HG03520 (cell line): ENCODE results near the gene LEMD2.
A peak's percentile ranks its signal among the peaks of the same experiment; 100 is the strongest.

ENCODE experiments used
- ATAC-seq: cut with Tn5 transposase; IDR thresholded peaks from one replicate; pipeline ENCODE4 v1.9.1; 2021; ENCODE audit warnings: mild to moderate bottlenecking, moderate library complexity; ENCODE audit not compliant: unreplicated experiment

Gene LEMD2

DNA sequence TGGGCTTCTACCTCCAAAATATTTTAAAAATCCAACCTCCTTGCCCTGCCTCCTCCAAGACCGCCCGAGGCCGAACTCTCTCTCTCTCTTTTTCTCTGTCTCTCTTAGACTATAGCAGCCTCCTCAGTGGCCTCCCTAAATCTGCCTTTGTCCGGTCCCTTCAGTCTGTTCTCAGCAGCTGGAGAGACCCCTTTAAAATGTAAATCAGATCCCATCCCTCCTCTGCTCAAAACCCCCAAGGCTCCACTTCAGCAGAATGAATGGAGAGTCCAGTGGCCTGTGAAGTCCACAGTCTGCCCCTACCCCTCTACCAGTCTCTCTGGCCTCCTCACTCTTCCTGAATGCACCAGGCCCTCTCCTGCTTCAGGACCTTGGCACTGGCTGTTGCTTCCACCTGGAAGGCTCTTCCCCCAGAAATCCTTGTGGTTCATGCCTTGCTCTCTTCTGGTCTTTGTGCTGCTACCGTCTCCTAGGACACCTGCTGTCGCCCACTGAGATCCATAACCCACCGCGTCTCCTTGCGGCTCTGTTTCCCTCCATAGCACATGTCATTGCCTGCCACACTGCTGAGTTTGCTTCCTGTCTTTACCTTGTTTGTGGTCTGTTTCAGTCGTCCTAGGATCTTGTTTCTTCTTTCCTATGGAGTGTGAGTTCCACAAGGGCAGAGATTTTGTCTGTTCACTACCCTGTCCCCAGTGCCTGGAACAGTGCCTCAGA is 8.9 kb upstream of the LEMD2 start:
- ATAC-seq, result no peak

DNA sequence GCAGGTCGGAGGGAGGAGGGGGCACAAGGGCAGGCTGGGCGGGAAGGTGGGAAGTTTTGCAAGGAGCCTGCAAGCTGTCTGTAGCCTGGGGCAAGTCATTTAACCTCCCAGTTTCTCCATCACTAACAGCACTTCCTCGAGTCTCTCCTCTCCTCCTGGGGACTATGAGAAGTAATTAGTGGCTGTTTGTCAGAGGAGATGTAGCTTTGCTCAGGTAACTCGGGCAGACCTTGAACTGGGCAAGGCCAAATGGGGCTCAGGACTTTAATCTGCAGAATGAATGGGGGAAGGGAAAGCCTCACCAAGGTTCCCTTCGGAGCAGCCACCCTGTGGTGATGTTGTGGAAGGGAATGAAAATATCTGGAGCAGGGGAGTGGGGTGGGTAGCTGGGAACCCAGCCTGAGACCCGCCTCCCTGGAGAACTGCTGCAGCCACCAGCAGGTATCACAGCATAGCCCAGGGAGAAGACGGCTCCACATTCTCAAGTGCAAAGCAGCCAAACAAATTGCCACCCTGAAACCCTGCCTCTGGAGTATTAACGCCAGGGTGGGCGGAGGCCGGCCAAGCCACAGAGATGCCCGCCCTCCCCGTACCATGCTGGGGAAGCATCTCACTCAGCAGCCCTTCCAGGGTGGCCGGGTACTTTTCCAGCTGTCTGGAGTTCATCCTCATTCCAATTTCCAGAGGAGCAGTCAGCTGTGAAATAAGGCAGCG is 6.1 kb upstream of the LEMD2 start:
- ATAC-seq, result no peak

DNA sequence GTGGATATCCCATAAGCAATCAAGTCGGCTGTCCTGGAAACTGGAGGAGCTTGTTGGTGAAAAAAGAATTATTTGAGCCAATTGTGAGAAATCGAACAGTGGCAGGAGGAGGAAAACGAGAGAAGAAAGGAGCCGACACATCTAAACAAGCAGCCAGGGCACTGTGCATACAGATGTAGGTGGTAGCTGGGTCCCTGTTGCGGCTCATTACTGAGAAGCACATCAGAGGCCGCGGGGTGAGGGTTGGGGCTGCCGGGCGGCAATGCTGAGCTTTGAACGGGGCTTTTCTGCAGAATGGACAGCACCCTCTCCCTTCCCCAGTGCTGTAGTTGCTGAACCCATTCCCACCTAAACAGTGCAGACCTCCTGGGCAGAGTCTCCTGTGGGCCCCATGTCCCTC is 4.1 kb upstream of the LEMD2 start:
- ATAC-seq, result no peak

DNA sequence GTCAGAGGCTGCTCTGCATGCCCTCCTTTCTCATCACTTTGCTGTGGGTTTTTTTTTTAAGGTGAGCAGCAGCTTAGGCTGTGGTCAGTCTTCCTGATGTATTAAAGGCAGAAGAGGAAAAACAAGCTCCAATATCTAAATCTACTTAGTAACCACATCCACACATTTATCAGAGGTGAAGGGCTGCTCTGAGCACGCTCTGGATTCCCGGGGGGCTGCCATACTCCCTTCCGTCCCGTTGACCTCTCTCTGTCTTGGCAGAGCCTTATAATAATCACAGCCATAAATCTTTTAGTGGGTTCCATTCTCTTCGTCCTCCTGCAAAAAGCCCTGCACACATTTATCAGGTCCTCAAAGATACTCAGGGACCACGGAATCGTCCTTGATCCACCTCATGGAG is 2.7 kb upstream of the LEMD2 start:
- no peak for ATAC-seq

DNA sequence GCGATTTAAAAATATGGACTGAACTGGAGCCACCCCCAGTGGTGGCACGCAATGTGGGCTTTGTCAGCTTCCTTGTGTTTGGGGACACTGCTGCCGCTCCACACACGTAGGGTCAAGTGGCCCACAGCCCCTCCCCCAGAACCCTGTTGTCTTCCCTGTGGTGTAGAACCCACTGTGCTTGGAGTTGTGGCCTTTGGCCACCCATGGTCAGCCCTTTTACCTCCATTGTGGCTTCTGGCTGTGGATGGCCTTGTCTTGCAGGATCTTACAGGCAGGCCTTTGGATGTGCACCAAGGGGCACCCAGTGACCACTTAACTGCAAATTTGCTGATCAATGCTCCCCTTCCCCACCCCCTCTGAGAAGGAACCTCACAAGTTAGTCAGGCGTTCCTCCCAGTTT is 2.0 kb upstream of the LEMD2 start:
- ATAC-seq, result no peak

DNA sequence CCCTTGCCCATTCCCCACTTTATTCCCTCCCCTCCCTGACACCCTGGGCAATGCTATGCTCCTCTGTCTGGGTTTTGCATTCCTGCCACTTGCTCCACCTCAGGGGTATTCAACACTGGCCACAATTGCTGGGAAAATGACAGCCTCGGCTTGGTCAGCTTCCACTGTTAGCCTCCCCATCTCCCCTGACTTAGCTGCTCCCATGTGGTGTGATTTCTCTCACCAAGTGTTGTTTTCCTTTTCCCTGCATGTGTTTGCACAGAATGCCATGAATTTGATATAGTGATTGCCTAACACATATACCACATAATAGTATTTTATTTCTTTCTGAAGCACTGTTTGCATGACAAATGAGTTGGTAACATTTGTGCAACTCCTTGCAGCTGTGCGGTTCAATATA is 1.4 kb upstream of the LEMD2 start:
- no peak for ATAC-seq

DNA sequence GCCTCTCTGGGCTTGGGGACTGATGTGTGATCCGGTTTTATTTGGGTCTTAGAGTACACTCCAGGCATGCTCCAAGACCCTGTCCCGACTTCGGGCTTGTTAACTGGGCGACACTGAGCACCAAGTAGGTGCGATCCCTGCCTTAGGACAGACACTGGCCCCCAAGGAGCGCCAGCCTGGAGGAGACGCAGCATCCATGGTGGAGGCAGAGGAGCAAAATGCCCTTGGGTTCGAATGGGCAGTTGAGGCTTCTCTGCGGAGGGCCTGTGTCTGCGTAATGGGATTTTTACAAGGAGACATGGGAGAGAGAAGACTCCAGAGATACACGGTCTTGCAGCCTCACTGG is 593 bp upstream of the LEMD2 start:
- ATAC-seq, result no peak

DNA sequence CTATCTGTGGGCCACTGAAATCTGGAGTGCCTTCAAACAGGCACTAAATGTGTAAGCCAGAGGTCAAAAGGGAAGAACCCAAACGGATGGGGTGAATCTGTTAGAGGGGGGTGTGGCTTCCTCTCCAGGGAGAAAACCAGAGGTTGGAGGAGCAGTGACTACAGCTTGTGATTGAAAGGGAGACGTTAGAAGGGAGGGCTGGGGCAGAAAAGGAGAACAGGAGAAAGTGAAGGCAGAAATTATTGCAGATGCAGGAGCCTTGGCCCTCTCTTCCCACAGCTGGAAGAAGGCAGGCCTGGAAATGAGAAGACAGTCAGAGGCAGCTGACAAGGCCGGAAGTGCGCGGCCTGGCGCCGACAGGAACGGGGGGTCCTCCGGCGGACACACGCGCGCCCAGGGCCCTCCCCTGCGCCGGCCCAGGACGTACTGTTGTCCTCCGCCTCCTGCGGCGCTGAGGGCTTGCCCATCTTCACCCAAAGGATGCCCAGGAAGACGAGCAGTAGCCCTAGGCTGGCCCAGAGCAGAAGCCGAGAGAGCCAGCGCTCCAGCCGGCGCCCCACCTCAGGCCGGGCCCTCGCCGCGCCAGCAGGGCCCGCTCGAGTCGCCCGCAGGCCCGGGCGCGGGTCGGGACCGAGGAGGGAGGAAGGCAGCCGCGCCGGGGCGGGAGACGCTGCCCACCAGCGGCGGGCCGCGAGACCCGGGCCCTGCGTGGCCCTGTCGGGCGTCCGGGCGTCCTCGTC is 806 bp downstream of the LEMD2 start:
- peak; percentile 28 for ATAC-seq

DNA sequence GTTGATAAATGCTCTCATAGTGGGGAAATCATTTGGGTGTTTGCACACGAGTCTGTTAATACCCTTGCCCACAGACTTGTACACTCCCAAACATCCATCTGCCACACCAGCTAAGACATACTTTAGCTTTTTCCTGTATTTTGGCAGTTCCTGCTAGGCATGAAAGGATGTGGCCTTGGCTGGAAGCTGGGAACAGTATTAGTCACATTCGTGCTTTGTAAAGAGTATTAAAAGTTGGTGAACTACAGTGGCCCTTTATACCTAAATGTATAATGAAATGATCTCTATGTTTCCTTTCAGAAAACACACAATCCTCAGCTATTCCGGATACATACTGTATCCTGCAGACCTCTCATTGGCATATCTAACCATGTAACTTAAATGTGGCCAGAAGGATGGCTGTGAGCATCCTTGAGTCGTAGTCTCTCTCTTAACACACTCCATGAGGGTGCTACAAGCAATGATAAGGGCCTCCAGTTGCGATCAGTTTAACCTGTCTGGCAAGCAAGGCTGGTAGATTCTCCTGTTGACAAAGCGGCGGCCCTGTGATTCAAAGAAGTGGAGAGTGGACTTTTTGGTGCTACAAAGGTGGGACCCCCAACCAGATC is 1.5 kb downstream of the LEMD2 start:
- no peak for ATAC-seq

DNA sequence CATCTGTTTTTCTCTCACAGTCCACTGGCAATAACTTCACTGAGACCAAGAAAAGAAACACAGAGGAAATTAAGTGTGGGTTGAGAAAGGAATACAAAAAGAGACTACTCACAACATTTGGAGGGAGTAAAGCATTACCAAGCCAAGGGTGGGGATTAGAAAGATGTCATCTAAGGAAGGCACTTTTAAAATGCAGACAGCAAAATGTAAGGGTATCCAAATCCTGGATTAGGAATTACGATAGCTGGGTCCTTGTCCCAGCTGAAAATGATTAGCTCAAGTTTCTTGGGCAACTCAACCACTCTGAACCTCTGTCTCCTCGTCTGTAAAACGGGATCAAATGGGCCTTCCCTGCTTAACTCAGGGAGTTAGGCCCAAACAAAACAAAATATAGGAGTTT is 2.2 kb downstream of the LEMD2 start:
- ATAC-seq, result no peak

DNA sequence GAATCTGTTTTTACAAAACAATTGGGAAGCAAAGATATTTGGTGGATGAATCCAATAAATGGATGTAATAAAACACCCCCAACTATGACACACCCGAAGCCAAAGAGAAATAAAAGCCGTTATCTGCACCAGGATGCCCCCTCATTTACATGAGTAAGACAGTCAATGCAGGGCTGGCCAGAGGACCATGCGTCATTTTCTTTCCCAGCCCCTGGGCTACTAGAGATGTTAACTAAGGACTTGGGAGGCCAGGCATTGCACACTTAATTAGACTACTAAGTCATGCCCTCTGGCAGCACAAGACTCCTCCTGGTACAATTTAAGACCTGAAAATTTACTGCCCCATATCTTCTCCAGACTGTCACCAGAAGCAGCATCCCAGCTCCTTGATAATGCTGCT is 3.2 kb downstream of the LEMD2 start:
- no peak for ATAC-seq

DNA sequence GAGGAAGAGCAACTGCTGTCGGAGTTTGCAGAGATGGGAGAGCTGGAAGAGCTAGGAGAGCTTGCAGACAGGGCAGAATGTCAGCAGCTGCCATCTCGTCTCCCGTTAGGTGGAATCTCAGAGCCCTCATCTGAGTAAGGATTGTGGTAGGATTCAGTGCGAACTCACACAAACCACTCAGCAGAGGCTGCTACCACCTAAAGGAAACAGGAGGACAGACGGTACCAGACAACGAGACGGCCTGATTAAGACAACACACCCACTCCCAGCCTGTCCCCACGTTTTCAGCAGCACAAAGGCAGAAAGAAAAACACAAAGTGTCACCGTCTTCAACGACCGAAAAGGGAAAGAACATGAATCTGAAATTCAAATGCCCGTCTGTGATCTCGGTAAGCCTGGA is 4.1 kb downstream of the LEMD2 start:
- ATAC-seq, result no peak

DNA sequence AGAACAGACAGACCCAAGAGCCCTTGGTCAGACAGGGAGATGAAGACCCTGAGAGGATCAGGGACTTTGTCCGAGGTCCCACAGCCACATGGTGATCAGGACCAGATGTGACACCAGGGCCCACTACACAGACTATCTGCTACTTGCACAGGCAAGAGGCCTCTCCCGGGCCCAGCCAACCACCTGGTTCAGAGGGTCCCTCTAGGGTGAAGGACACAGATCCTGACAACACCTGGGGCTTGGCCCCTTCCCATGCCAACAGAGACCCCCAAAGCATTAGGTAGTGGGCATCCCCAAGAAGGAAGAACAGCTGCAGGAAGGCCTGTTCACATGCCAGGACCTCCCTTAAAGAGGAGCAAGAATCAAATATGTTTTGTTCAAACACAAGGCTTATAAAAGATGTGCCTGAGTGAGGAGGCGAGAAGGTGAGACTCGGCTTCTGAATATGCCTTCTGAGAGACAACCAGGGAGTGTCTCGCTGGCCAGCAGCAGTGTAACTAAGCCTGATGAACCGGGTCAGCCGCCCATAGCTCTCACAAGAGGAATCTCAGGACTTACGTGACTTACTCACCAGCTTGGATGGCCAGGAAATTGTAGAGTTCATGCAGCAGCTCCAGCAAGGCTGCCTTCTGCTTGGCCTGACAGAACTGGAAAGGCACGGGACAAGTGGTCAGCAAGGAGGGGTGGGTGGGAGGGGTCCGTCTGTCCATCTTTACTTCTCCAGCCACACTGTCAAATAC is 5.0 kb downstream of the LEMD2 start:
- ATAC-seq, result no peak

DNA sequence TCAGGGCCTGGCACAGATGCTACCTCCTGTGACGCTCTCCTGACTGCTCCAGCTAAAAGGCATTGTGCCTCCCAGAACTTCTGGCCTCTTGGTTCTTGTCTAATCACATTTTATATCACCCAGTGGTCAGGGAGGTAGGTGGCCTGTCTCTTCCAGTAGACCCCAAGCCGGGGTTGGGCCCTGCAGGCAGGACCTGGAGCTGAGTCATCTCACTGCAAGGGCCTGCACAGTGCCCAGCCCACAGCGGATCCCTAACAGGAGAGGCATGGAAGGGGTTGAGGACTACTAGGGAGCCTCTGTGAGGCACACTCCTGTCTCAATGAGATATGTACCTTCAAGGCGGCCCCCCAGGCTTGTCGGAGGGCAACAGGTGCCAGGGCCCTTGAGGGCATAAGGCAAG is 6.4 kb downstream of the LEMD2 start:
- no peak for ATAC-seq

DNA sequence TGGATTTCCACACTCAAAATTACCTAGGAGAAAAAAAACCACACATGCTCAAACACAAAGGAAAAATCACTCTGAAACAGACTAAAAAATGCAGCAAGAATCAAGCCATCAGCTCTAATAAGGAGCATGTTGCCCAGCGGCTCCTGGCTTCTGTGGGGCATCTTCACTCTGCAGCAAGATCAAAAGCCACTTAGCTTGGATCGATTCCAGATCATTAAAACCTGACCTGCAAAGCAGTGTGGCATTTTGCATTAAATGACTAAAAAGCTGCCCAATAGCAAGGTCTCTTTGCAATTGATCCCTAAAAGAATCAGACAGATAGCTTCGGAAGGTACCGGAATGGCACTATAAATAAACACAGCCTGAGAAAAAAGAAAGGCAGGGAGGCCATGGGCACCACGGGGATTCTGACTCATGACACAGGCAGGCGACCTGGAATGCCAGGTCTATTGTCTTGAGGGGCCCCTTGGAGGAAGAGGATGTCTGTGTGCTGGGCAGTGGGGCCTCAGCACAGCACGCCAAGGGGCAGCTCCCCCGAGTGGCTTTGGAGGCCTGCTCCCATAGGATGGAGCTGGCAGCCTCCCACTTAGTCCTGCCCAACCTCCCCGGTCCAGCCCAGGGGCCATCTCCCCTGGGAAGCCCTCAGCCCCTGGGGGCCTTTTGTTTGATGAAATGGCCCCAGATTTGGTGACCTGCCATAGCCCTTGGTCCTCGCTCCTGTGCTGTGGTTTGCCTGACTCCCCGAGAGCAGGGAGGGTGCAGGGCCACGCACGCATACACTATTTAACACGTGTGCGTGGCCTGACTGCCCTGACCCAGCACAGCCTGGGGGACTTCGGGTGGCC is 7.6 kb downstream of the LEMD2 start:
- ATAC-seq, result no peak

DNA sequence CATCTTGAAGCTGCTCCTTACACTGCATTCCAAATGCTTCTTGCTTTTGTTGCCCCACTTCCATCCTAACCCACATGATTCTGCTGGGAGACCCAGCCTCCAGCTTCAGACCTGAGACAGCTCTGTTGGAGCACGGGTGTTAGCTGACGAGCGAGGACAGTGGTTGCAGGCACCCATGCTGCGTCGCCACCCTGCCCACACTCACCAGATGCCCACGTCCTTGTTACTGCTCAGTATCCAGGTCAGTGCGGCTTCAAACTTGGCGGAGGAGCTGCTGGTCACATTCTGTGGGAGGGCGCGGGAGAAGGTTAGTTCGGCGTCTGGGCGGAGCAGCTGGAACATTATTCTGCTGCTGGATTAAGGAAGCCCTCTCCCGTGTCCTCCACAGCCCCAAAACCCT is 9.0 kb downstream of the LEMD2 start:
- no peak for ATAC-seq

DNA sequence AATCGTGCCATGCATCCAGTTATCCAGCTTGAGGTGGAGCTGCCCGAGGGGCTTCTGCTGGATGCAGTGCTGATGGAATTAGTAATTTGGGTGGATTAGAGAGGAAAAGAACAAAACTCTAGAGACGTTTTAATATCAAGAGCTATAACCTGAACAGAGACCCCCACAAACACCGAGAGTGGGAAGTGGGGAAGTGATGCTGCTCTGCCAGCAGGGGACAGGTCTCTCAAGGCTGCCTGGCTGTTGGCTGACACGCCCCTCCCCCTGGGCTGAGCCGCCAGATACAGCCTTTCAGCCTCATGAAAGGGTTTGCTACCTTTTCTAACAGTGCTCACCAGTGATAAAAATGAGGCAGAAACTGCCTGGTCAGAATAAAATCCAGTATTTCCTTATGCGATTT is 9.6 kb downstream of the LEMD2 start:
- no peak for ATAC-seq

DNA sequence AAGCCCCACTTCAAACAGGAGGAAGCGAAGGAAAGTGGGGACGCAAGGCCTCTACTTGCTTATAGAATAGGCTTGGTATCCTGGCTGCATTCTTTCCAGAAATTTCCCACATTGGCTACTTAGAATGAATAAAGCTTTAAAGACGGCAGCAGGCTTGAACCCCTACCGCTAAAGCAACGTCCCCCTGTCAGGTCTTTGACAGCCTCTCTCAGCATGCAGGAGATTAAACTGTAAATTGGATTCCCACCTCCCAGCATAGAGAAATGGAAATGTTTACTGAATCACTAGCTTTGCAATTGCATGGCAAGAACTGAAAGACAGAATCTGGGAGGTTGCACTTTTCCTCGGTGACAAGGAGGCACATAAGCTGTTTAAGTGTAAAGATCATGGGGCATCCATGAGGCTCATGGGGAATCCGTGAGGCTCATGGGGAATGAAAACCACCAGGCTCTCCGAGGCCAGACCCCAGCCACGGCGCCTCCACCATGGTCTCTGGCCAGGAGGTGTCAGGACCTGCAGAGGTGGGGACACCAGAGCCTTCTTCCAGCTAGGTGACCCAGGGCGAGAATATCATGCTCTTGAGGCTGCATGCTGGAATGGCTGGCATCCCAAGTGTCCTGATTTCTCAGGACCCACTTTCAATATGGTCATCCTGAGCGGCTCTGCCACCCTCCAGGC is 10.3 kb downstream of the LEMD2 start:
- ATAC-seq, result no peak
